Measurements from ENCODE around the gene SDS.

Gene SDS

DNA sequence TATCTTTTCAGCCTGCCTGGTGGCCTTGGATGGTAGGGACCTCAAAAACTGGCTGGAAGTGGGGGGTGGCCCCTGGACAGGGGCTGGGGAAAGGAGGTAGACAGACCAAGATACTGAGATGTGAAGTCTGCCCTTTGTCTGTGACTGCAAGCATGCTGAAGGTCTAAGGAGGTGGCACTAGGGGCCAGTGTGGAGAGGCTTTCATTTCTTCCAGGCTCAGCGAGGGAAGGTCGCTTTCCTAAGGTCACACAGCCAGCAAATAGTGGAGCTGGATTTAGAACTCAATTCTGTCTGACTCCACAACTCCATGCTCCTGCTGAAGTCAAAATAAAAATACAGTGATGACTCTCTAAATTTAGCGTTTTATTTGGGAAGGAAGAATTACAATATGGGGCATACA is 56.6 kb downstream of the SDS start:
- DNase-seq (ENCODE audit: low read depth), result no peak

DNA sequence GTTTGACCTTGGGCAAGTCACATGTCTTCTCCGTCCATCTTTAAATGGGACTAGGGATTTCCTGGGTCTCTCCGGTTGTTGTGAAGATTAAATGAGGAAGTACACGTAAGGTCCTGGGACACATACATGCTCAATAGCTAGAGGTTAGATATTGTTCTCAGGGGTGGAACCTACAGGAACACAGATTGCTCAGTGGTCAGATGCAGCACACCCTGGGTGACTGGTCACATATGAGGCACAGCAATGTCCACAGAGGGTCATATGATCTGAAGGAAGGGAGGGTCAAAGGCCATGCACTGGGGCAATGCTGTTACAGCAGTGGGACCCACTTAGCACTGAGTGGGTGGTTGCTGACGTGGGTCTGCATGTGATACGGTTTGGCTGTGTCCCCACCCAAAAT is 57.3 kb downstream of the SDS start:
- DNase-seq (ENCODE audit: low read depth), result no peak

DNA sequence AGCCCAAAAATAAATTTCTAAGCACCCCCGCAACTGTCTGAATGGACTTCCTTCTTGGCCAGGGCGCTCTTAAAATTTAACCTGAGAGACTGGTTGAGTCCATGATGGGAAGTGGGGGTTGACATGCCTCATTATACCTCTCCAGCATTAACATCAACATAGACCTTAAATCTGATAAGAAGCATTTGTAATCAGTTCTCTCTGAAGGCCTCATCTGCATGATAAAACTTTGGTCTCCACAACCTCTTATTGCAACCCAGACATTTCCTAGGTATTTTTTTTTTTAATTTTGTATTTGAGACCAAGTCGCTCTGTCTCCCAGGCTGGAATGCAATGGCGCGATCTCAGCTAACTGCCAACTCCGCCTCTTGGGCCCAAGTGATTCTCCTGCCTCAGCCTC is 58.4 kb downstream of the SDS start:
- no peak for DNase-seq (ENCODE audit: low read depth)

Measured in non-pigmented ciliary epithelial cell (primary cell).